ENCODE results near the gene LPA.

Gene LPA

GRCh38 chr6:160520043-160520904, 143.8 kb downstream of the LPA start:
- DNase-seq (no peak), ATAC-seq (ENCODE audit: insufficient read depth, low read depth) (no peak)
- no peaks in the 10 kb centered on the region for H3K36me3 ChIP-seq (ENCODE audit: insufficient read depth, low read length)
- H3K9ac ChIP-seq (ENCODE audit: low read depth, low read length), result no peak overlapping the region
- H4K20me1 ChIP-seq (ENCODE audit: insufficient read depth, low read length), result no peaks in the 10 kb centered on the region
- no peaks in the 10 kb centered on the region for H3K4me1 ChIP-seq (ENCODE audit: insufficient read depth, low read length)
- TF ChIP-seq CTCF (IDR thresholded peaks at IDR 0.05; ENCODE audit: borderline replicate concordance, extremely low read depth, low read length, poor library complexity, severe bottlenecking), result no peak
- TF ChIP-seq EZH2 (IDR thresholded peaks at IDR 0.05; ENCODE audit: borderline replicate concordance, low read depth, low read length, severe bottlenecking), result no peak
- H3K79me2 ChIP-seq (ENCODE audit: insufficient read depth, low read length), result no peaks in the 10 kb centered on the region
- no peak overlapping the region for H2AFZ ChIP-seq (ENCODE audit: low read depth, low read length)
- H3K27ac ChIP-seq (ENCODE audit: low read length), result no peak overlapping the region
- H3K4me3 ChIP-seq (ENCODE audit: low read depth in 1 of 2, low read length in 2 of 2), result no peak overlapping the region
- no peaks in the 10 kb centered on the region for H3K9me3 ChIP-seq (ENCODE audit: insufficient read depth, low read length, severe bottlenecking)
- no peaks in the 10 kb centered on the region for H3K27me3 ChIP-seq (ENCODE audit: insufficient read depth, low read length, poor library complexity)
- no peak overlapping the region for H3K4me2 ChIP-seq (ENCODE audit: insufficient read depth, low read length)

GRCh38 chr6:160519603-160520042, 144.5 kb downstream of the LPA start:
- ATAC-seq (ENCODE audit: insufficient read depth, low read depth) (no peak), DNase-seq (no peak)
- H3K36me3 ChIP-seq (ENCODE audit: insufficient read depth, low read length), result no peaks in the 10 kb centered on the region
- no peaks in the 10 kb centered on the region for H3K4me1 ChIP-seq (ENCODE audit: insufficient read depth, low read length)
- H3K79me2 ChIP-seq (ENCODE audit: insufficient read depth, low read length), result no peaks in the 10 kb centered on the region
- no peak overlapping the region for H3K4me3 ChIP-seq (ENCODE audit: low read depth in 1 of 2, low read length in 2 of 2)
- no peaks in the 10 kb centered on the region for H3K9me3 ChIP-seq (ENCODE audit: insufficient read depth, low read length, severe bottlenecking)
- TF ChIP-seq CTCF (IDR thresholded peaks at IDR 0.05; ENCODE audit: borderline replicate concordance, extremely low read depth, low read length, poor library complexity, severe bottlenecking) (peak; percentile 30), EZH2 (IDR thresholded peaks at IDR 0.05; ENCODE audit: borderline replicate concordance, low read depth, low read length, severe bottlenecking) (no peak)
- no peaks in the 10 kb centered on the region for H4K20me1 ChIP-seq (ENCODE audit: insufficient read depth, low read length)
- H2AFZ ChIP-seq (ENCODE audit: low read depth, low read length), result no peak overlapping the region
- H3K9ac ChIP-seq (ENCODE audit: low read depth, low read length), result no peak overlapping the region
- no peaks in the 10 kb centered on the region for H3K27me3 ChIP-seq (ENCODE audit: insufficient read depth, low read length, poor library complexity)
- H3K4me2 ChIP-seq (ENCODE audit: insufficient read depth, low read length), result no peak overlapping the region
- H3K27ac ChIP-seq (ENCODE audit: low read length), result no peak overlapping the region

GRCh38 chr6:160519133-160519532, 144.9 kb downstream of the LPA start:
- DNase-seq, result no peak
- Histone ChIP-seq H2AFZ (ENCODE audit: low read depth, low read length) (no peak overlapping the region), H3K9me3 (ENCODE audit: insufficient read depth, low read length, severe bottlenecking) (no peaks in the 10 kb centered on the region), H3K79me2 (ENCODE audit: insufficient read depth, low read length) (no peaks in the 10 kb centered on the region), H3K36me3 (ENCODE audit: insufficient read depth, low read length) (no peaks in the 10 kb centered on the region), H3K4me1 (ENCODE audit: insufficient read depth, low read length) (no peaks in the 10 kb centered on the region), H3K9ac (ENCODE audit: low read depth, low read length) (no peak overlapping the region), H4K20me1 (ENCODE audit: insufficient read depth, low read length) (no peaks in the 10 kb centered on the region), H3K4me3 (ENCODE audit: low read depth in 1 of 2, low read length in 2 of 2) (no peak overlapping the region), H3K4me2 (ENCODE audit: insufficient read depth, low read length) (no peak overlapping the region), H3K27me3 (ENCODE audit: insufficient read depth, low read length, poor library complexity) (no peaks in the 10 kb centered on the region), H3K27ac (ENCODE audit: low read length) (no peak overlapping the region)
- no peak for TF ChIP-seq CTCF (IDR thresholded peaks at IDR 0.05; ENCODE audit: borderline replicate concordance, extremely low read depth, low read length, poor library complexity, severe bottlenecking)
- no peak for ATAC-seq (ENCODE audit: insufficient read depth, low read depth)
